ENCODE results near the gene BNIP1.

BNIP1 gene

GRCh38 chr5:173213236-173213933 is 69.1 kb downstream of the BNIP1 start:
- DNase-seq = no peak
